Smooth muscle cell of trachea (primary cell): ENCODE data around the gene OVOL1. TPM values are rescaled to one million over a fixed set of nuclear protein-coding genes. Genes with fewer than 3 reads are reported as not detected.

Experiments
- total RNA-seq: library from RNA; depleted of rRNA; stranded (reverse); fragments of >200 nt; gene quantifications from 2 replicates; pipeline ENCODE4 v1.2.1, GENCODE V29; 2014

Gene OVOL1
- not detected in 2 replicates for total RNA-seq

DNA sequence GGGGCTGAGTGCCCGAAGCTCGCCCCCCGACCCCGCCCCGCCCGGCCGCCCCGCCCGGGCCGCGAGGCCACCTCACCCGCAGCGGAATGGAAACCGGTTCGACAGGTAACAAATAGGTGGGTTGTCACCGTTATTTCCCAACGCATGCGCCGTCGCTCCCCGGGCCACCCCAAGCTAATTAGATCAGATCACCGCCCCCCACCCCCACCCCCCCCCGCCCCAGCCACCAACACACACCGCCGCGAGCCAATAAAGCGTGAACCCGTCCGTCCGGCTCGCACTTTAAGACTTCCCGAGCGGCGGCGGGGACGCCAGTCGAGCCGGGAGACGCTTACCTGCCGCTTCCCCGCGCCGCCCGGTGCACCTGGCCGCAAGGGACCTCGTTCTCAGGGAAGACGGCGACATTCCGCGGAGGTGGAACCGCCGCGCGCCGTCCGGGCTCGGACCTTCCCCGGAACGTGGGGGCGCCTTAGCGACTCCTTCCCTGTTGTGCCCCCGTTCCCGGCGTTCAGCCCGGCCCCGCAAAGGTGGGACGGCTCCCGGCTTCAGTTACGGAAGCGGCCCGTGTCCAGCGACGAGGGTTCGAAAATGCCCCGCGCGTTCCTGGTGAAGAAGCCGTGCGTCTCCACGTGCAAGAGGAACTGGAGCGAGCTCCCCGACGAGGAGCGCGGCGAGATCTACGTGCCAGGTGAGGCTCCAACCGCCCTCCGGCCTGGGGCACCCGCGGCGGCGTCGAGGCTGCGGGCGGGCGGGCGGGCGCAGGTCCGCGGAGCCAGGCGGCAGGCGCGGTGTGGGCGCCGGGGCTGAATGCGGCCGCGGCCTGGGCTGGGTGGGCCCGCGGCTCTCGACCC, at the start of gene OVOL1:
TSS of gene OVOL1 (plus strand) at position 278 of the 851 bp plus-strand sequence. CDS start at position 589, 311 bp downstream.

DNA sequence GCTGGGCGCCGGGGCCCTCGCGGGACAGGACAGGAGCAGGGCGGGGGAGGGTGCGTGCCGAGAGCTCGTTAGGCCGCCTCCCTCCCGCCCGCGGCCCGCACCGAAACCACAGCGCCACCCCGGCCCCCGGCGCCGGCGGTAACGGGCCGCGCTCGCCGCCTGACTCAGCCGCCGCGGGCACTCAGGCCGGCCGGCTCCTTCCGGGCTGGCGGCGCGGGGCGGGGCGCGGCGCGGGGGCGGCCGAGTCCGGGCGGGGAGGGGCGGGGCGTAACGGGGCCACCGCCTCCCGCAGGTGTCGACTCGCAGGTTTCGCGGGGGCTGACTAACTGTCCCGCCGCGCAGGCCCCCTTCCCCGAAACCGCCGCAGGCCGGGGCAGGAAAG, 6.1 kb upstream of the OVOL1 start, which contains the start of gene AP5B1:
TSS of gene AP5B1 (minus strand) at position 207 of the 382 bp plus-strand sequence. CDS start 385 bp downstream, outside the sequence.

DNA sequence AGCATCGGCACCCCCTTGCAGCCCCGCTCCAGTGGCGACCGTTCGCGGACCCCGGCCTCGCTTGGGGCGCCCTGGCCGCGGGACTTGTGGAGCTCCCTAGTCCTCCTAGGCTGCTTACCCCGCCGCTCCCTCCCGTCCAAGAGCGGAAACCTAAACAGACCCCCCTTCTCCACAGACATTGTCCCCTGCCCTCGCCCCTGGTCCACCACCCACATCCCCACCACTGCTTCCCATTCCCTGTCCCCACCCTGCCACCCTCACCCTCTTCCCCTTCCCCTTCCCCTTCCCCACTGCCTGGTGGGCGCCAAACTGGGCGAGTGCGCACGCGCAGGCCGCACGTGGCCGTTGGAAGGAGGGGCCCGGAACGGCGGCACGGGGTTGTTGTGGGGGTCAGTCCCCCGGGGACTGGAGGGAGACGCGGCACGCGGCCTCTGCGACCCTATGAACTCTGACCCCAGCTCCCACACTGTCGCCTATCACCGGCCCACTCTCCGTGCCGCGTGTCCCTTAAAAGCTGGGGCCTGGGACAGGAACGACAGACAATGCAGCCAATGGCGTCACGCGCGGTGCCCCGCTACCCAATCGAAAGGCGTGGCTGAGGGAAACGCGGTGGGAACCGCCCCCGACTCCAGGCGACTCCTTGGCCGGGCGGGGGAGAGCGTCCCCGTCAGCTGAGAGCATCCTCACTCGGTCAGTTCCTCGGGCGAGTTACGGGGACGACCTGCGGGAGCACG, 46.6 kb downstream of the OVOL1 start, which contains the start of gene SNX32:
TSS of gene SNX32 (plus strand) at position 667 of the 734 bp plus-strand sequence. CDS start 103 bp downstream, outside the sequence.

Other genes starting within 250 kb of the OVOL1 start
- gene LTBP3, start 228.7 kb upstream of the OVOL1 start, total RNA-seq, result 38.7 and 93.8 TPM in 2 replicates
- 36.7 and 55.1 TPM in 2 replicates for gene ZNRD2, start 216.6 kb upstream of the OVOL1 start, total RNA-seq
- gene FAM89B, start 214.5 kb upstream of the OVOL1 start, total RNA-seq, result 11.8 and 30.3 TPM in 2 replicates
- gene EHBP1L1, start 211.0 kb upstream of the OVOL1 start, total RNA-seq, result 60.4 and 79.7 TPM in 2 replicates
- gene KCNK7, start 191.3 kb upstream of the OVOL1 start, total RNA-seq, result 0.29 and 0.50 TPM in 2 replicates
- gene MAP3K11, start 172.8 kb upstream of the OVOL1 start, total RNA-seq, result 25.8 and 26.3 TPM in 2 replicates
- 22.7 and 30.8 TPM in 2 replicates for gene PCNX3, start 171.3 kb upstream of the OVOL1 start, total RNA-seq
- gene SIPA1, start 149.0 kb upstream of the OVOL1 start, total RNA-seq, result 25.1 and 25.2 TPM in 2 replicates
- 9.3 and 23.8 TPM in 2 replicates for gene RELA, start 124.1 kb upstream of the OVOL1 start, total RNA-seq
- 45.4 and 47.3 TPM in 2 replicates for gene KAT5, start 74.8 kb upstream of the OVOL1 start, total RNA-seq
- gene RNASEH2C, start 66.3 kb upstream of the OVOL1 start, total RNA-seq, result 32.9 and 57.7 TPM in 2 replicates
- gene AP5B1, start 6.1 kb upstream of the OVOL1 start, total RNA-seq, result 7.1 and 10.6 TPM in 2 replicates
- 1.2 and 3.1 TPM in 2 replicates for gene SNX32, start 46.9 kb downstream of the OVOL1 start, total RNA-seq
- 951 and 1,471 TPM in 2 replicates for gene CFL1, start 71.1 kb downstream of the OVOL1 start, total RNA-seq
- gene MUS81, start 73.4 kb downstream of the OVOL1 start, total RNA-seq, result 47.6 and 51.9 TPM in 2 replicates
- 56.3 and 157 TPM in 2 replicates for gene EFEMP2, start 85.7 kb downstream of the OVOL1 start, total RNA-seq
- gene CTSW, start 92.8 kb downstream of the OVOL1 start, total RNA-seq, result not detected in 2 replicates
- gene FIBP, start 101.4 kb downstream of the OVOL1 start, total RNA-seq, result 204 and 244 TPM in 2 replicates
- gene CCDC85B, start 103.6 kb downstream of the OVOL1 start, total RNA-seq, result 168 and 233 TPM in 2 replicates
- 19.9 and 24.3 TPM in 2 replicates for gene FOSL1, start 113.3 kb downstream of the OVOL1 start, total RNA-seq
- 30.1 and 37.4 TPM in 2 replicates for gene C11orf68, start 132.0 kb downstream of the OVOL1 start, total RNA-seq
- 255 and 434 TPM in 2 replicates for gene DRAP1, start 132.4 kb downstream of the OVOL1 start, total RNA-seq
- 0.33 TPM in 1 of 2 replicates, not detected in the other for gene TSGA10IP, start 158.4 kb downstream of the OVOL1 start, total RNA-seq
- 51.1 and 57.1 TPM in 2 replicates for gene SART1, start 174.7 kb downstream of the OVOL1 start, total RNA-seq
- 28.2 and 29.3 TPM in 2 replicates for gene EIF1AD, start 215.1 kb downstream of the OVOL1 start, total RNA-seq
- 17.5 and 26.5 TPM in 2 replicates for gene BANF1, start 215.4 kb downstream of the OVOL1 start, total RNA-seq
- gene CST6, start 224.9 kb downstream of the OVOL1 start, total RNA-seq, result 0.17 TPM in 1 of 2 replicates, not detected in the other
- gene CATSPER1, start 239.4 kb downstream of the OVOL1 start, total RNA-seq, result under 0.01 TPM in 1 of 2 replicates, not detected in the other